ENCODE data around the gene GNB1.
A peak's percentile ranks its signal among the peaks of the same experiment; 100 is the strongest.

The GNB1 gene

GRCh38 chr1:1911350-1912041 is 20.6 kb upstream of the GNB1 start:
- DNase-seq (ENCODE audit: extremely low read depth, low read depth) = no peak
- TF ChIP-seq CTCF (IDR thresholded peaks at IDR 0.05; ENCODE audit: low read depth, low read length) = no peak

- TF ChIP-seq CTCF (IDR thresholded peaks at IDR 0.05; ENCODE audit: low read depth, low read length) = no peak
- no peak for DNase-seq (ENCODE audit: extremely low read depth, low read depth)
Measured at GRCh38 chr1:1910651-1911331, 19.9 kb upstream of the GNB1 start.

- TF ChIP-seq CTCF (IDR thresholded peaks at IDR 0.05; ENCODE audit: low read depth, low read length) = no peak
- DNase-seq (ENCODE audit: extremely low read depth, low read depth) = no peak
Measured at GRCh38 chr1:1910033-1910465, 19.2 kb upstream of the GNB1 start.

GRCh38 chr1:1908506-1908791 is 17.6 kb upstream of the GNB1 start:
- no peak for TF ChIP-seq CTCF (IDR thresholded peaks at IDR 0.05; ENCODE audit: low read depth, low read length)
- no peak for DNase-seq (ENCODE audit: extremely low read depth, low read depth)

- no peak for DNase-seq (ENCODE audit: extremely low read depth, low read depth)
- no peak for TF ChIP-seq CTCF (IDR thresholded peaks at IDR 0.05; ENCODE audit: low read depth, low read length)
Measured at GRCh38 chr1:1907098-1907736, 16.3 kb upstream of the GNB1 start.

- peak; percentile 58 for DNase-seq (ENCODE audit: extremely low read depth, low read depth)
Measured at GRCh38 chr1:1906185-1907097, 15.6 kb upstream of the GNB1 start.

More at GRCh38 chr1:1906185-1907097, 15.6 kb upstream of the GNB1 start:
- peak; percentile 98 for TF ChIP-seq CTCF (IDR thresholded peaks at IDR 0.05; ENCODE audit: low read depth, low read length)
